Measurements from ENCODE around the gene DALRD3.

Gene DALRD3

GRCh38 chr3:48974076-48974864, 44.1 kb downstream of the DALRD3 start:
- no peak for DNase-seq

GRCh38 chr3:48970586-48970985, 47.8 kb downstream of the DALRD3 start:
- no peak for DNase-seq

- no peak for DNase-seq
Observed at GRCh38 chr3:48966876-48967361, 51.5 kb downstream of the DALRD3 start.

GRCh38 chr3:48966367-48966766, 52.0 kb downstream of the DALRD3 start:
- no peak for DNase-seq
